KG1 (cell line): Measurements from ENCODE around the gene ZSCAN12.
"Not testable (repeated sequence)": the region's sequence is repeated elsewhere in the genome, so short reads cannot be mapped to it uniquely, and the experiment has no call there.

ENCODE experiments used
- DNase-seq: peaks from one replicate; lab custom pipeline; 2025; lab: John Stamatoyannopoulos, UW

ZSCAN12 gene

GRCh38 chr6:28399350-28400121, at the start of gene ZSCAN12:
ZSCAN12 (minus strand) TSS chr6:28399747; CDS start chr6:28398405, 1,342 bp downstream.
- DNase-seq = peak; percentile 86

GRCh38 chr6:28449056-28449455, 49.5 kb upstream of the ZSCAN12 start:
- DNase-seq = no peak

- DNase-seq = not testable (repeated sequence)
Observed at GRCh38 chr6:28447512-28447906, 48.0 kb upstream of the ZSCAN12 start.

- no peak for DNase-seq
Observed at GRCh38 chr6:28446818-28447511, 47.4 kb upstream of the ZSCAN12 start.

- DNase-seq = not testable (repeated sequence)
Observed at GRCh38 chr6:28444759-28445158, 45.2 kb upstream of the ZSCAN12 start.

- DNase-seq = peak; percentile 42
Observed at GRCh38 chr6:28443112-28443773, 43.7 kb upstream of the ZSCAN12 start, which contains the start of gene ZSCAN23. ZSCAN23 (minus strand) TSS chr6:28443491; CDS start chr6:28436266, 7,225 bp downstream.

- DNase-seq = no peak
Observed at GRCh38 chr6:28442586-28442985, 43.0 kb upstream of the ZSCAN12 start.

- no peak for DNase-seq
Observed at GRCh38 chr6:28436404-28436803, 36.9 kb upstream of the ZSCAN12 start.

- DNase-seq = no peak
Observed at GRCh38 chr6:28433119-28433518, 33.6 kb upstream of the ZSCAN12 start.

GRCh38 chr6:28429781-28430180, 30.2 kb upstream of the ZSCAN12 start:
- DNase-seq = no peak

GRCh38 chr6:28425944-28426541, 26.5 kb upstream of the ZSCAN12 start:
- DNase-seq = no peak

GRCh38 chr6:28424163-28424562, 24.6 kb upstream of the ZSCAN12 start:
- no peak for DNase-seq

GRCh38 chr6:28423546-28423945, 24.0 kb upstream of the ZSCAN12 start:
- no peak for DNase-seq

GRCh38 chr6:28413681-28414080, 14.1 kb upstream of the ZSCAN12 start:
- no peak for DNase-seq

GRCh38 chr6:28410767-28411166, 11.2 kb upstream of the ZSCAN12 start:
- no peak for DNase-seq

- no peak for DNase-seq
Observed at GRCh38 chr6:28408076-28408802, 8.7 kb upstream of the ZSCAN12 start.

- no peak for DNase-seq
Observed at GRCh38 chr6:28407401-28407800, 7.9 kb upstream of the ZSCAN12 start.

- not testable (repeated sequence) for DNase-seq
Observed at GRCh38 chr6:28403923-28404322, 4.4 kb upstream of the ZSCAN12 start.

GRCh38 chr6:28402197-28402596, 2.6 kb upstream of the ZSCAN12 start:
- no peak for DNase-seq

- no peak for DNase-seq
Observed at GRCh38 chr6:28401172-28401571, 1.6 kb upstream of the ZSCAN12 start.

- DNase-seq = no peak
Observed at GRCh38 chr6:28400122-28400451, 540 bp upstream of the ZSCAN12 start.

- no peak for DNase-seq
Observed at GRCh38 chr6:28395918-28396317, 3.6 kb downstream of the ZSCAN12 start.
